RWPE1 (cell line): ENCODE measurements around the gene MASP1.
A peak's percentile ranks its signal among the peaks of the same experiment; 100 is the strongest.

ENCODE experiments used
- CTCF ChIA-PET: fragments of 350-600 bp; sonication (Branson Sonifier 250); formaldehyde crosslinking; extraction: SDS; loops from one replicate; lab custom pipeline; 2021; lab: Yijun Ruan, JAX
- POLR2A ChIA-PET: fragments of 400-600 bp; formaldehyde crosslinking; extraction: SDS; loops from one replicate; lab custom pipeline; 2020; ENCODE audit warnings: antibody characterized with exemption; ENCODE audit not compliant: low non-redundant PET; lab: Yijun Ruan, JAX
- DNase-seq: peaks from one replicate; pipeline ENCODE4 v3.0.0; 2012; ENCODE audit warnings: low spot score
- H3K27ac ChIP-seq: fragments of 450-650 bp; 2 replicates; pipeline ENCODE4 v1.5.1; 2017
- TF ChIP-seq, protein P1 (sequence below): fragments of 450-650 bp; conservative IDR thresholded peaks from 2 replicates; pipeline ENCODE4 v1.5.1; 2017; ENCODE audit warnings: low read depth, mild to moderate bottlenecking

MASP1 gene

DNA sequence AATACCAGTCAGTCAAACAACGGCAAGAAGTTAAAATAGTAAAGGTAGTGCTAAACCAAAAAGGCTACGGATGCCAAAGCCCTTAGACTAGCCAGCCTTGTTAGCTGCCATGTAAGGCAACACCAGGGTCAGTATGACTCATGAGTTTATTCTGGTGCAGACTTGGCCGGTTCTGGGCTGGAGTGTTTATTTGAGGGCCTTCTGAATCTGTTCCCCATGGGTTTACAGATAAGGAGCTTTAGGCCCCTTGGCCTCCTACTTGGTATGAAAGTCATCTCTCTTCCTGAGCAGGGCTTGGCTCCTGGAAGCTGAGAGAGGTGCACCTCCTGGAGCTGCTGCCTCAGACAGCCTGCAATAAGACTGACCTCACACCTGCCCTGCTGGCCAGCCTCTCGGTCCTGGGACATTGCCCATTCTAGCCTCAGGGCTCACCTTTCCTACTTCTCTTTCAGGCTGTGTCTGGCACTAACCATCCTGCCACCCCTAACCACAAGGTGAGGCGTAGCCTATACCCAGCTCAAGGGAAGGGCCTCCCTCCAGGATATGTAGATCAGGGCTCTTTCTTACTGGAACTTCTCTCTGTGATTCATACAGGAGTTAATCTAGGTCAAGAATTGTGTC is 104.6 kb downstream of the MASP1 start:
- ChIA-PET CTCF (interaction anchor here (1.1 to 1.2 kb wide), 2 partner anchors 22 to 47 kb away, joined by 4 to 7 read pairs; partner anchors contain the start of gene RPL39L), POLR2A (no interaction called here)
- TF ChIP-seq, protein P1, sequence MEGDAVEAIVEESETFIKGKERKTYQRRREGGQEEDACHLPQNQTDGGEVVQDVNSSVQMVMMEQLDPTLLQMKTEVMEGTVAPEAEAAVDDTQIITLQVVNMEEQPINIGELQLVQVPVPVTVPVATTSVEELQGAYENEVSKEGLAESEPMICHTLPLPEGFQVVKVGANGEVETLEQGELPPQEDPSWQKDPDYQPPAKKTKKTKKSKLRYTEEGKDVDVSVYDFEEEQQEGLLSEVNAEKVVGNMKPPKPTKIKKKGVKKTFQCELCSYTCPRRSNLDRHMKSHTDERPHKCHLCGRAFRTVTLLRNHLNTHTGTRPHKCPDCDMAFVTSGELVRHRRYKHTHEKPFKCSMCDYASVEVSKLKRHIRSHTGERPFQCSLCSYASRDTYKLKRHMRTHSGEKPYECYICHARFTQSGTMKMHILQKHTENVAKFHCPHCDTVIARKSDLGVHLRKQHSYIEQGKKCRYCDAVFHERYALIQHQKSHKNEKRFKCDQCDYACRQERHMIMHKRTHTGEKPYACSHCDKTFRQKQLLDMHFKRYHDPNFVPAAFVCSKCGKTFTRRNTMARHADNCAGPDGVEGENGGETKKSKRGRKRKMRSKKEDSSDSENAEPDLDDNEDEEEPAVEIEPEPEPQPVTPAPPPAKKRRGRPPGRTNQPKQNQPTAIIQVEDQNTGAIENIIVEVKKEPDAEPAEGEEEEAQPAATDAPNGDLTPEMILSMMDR: no peak
- peak; percentile 71 for DNase-seq
- peak overlapping the region; percentile 78 for H3K27ac ChIP-seq

DNA sequence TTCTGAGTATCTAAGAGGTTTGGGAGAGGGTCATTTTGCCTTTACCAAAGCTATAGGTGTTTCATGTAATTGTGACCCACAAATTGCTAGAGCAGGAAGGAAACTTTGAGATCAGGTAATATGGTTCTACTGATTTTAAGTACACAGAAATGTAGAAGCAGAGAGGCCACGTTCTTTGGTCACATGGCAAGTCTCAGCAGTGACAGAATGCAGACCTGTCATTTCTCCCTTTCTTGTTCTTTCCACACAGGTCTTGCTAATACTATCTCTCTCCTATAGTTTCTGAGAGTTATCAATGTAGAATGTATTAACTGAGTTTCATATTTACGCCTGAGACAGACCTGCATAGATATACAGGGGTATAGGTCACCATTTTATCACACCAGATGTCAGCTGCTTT is 105.2 kb downstream of the MASP1 start:
- TF ChIP-seq, protein P1: no peak
- DNase-seq: no peak
- POLR2A ChIA-PET: no interaction called here
- H3K27ac ChIP-seq: no peak overlapping the region
- CTCF ChIA-PET: interaction anchor here (0.6 to 1.2 kb wide), 3 partner anchors 21 to 207 kb away, joined by 3 to 7 read pairs (median 4); partner anchors contain the start of gene RPL39L

DNA sequence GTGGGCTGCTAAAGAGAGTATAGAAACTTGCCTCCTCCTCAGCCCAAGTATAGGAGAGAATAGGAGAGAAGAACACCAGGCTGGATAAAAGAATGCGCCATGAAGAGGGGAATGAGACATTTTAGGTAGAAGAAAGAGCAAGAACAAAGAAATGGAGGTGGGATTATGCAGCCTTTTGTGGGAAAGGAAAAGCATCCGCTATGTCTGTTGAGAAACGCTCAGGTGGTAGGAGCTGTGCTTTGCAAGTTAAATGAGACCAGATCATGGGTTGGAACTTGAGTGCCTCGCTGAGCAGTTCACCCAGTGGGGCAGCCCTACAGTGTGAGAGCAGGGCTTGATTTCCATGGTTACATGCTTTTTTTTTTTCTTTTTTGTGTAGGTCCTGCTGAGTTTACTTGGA is 105.8 kb downstream of the MASP1 start:
- H3K27ac ChIP-seq: no peak overlapping the region
- ChIA-PET POLR2A (no interaction called here), CTCF (interaction anchor here (0.6 kb wide), 1 partner anchor 208 kb away, joined by 3 read pairs; no protein-coding TSS in a partner anchor)
- TF ChIP-seq, protein P1: no peak
- DNase-seq: no peak
